Lower leg skin (tissue), 4 donors: Measurements from ENCODE around the gene FAM20A. TPM values are rescaled to one million over a fixed set of nuclear protein-coding genes. Genes with fewer than 3 reads are reported as not detected.

Source experiments
- DNase-seq, 2 donors: peaks; one replicate each; pipeline ENCODE4 v3.0.0-alpha.2; 2019; ENCODE audit warnings: low spot score in 2 of 2
- H3K4me3 ChIP-seq: fragments of 200-600 bp; sonication (generic); 2 replicates; pipeline ENCODE4 v1.5.1; 2017; ENCODE audit warnings: mild to moderate bottlenecking, low read depth; ENCODE audit not compliant: poor library complexity, severe bottlenecking
- CTCF ChIP-seq, 3 donors: fragments of 450-650 bp; IDR thresholded peaks; one replicate each; pipeline ENCODE4 v1.5.1; 2016; ENCODE audit warnings: antibody characterized with exemption in 3 of 3, mild to moderate bottlenecking in 3 of 3, moderate library complexity in 2 of 3
- POLR2A ChIP-seq, 2 donors: fragments of 450-650 bp; IDR thresholded peaks; one replicate each; pipeline ENCODE4 v1.6.1; 2016 to 2017; ENCODE audit warnings: antibody characterized with exemption in 2 of 2, mild to moderate bottlenecking in 1 of 2, moderate library complexity in 1 of 2
- WGBS, 2 donors: methylation state at CpG; one replicate each; pipeline ENCODE4 v1.1.5; 2018; 5-methylcytosine and 5-hydroxymethylcytosine counted together
- intact Hi-C: fragments of 100-400 bp; cut with DNase I; formaldehyde crosslinking; loops from one replicate; pipeline ENCODE4 v1.15.0; 2023; ENCODE audit warnings: low total_unique reads
- total RNA-seq, 4 donors: library from RNA; depleted of rRNA; stranded (reverse); fragments of >200 nt; gene quantifications; one replicate each; pipeline ENCODE4 v1.1.0, GENCODE V29; 2016

Gene FAM20A
- total RNA-seq, 4 donors from 2014 or later: 2.6 to 5.8 (median 4.3) TPM

- intact Hi-C loops: no loop called here
- H3K4me3 ChIP-seq: no peak overlapping the region
- WGBS, 2 donors: 94 to 95% methylated on average over 13 of the region's 13 CpGs
- no peak for DNase-seq
- TF ChIP-seq CTCF (IDR thresholded peaks at IDR 0.05): no peak
- TF ChIP-seq POLR2A (IDR thresholded peaks at IDR 0.05): no peak
Measured at GRCh38 chr17:68542698-68543463, 58.3 kb downstream of the FAM20A start.

GRCh38 chr17:68541816-68542215 is 59.4 kb downstream of the FAM20A start:
- DNase-seq: no peak
- TF ChIP-seq CTCF (IDR thresholded peaks at IDR 0.05): no peak
- no peak for TF ChIP-seq POLR2A (IDR thresholded peaks at IDR 0.05)
- intact Hi-C loops: no loop called here
- no peak overlapping the region for H3K4me3 ChIP-seq
- 80 to 85% methylated on average over 6 of the region's 6 CpGs for WGBS, 2 donors

- TF ChIP-seq CTCF (IDR thresholded peaks at IDR 0.05) (no peak), POLR2A (IDR thresholded peaks at IDR 0.05) (no peak)
- intact Hi-C loops: no loop called here
- no peak overlapping the region for H3K4me3 ChIP-seq
- WGBS, 2 donors: 90 to 96% methylated on average over 8 of the region's 8 CpGs
- no peak for DNase-seq
Measured at GRCh38 chr17:68540981-68541380, 60.2 kb downstream of the FAM20A start.

GRCh38 chr17:68539548-68540467 is 61.4 kb downstream of the FAM20A start:
- intact Hi-C loops: no loop called here
- H3K4me3 ChIP-seq: no peak overlapping the region
- 55 to 59% methylated on average over 20 of the region's 20 CpGs for WGBS, 2 donors
- no peak for DNase-seq
- no peak for TF ChIP-seq CTCF (IDR thresholded peaks at IDR 0.05)
- no peak for TF ChIP-seq POLR2A (IDR thresholded peaks at IDR 0.05)

GRCh38 chr17:68535922-68536321 is 65.2 kb downstream of the FAM20A start:
- no peak overlapping the region for H3K4me3 ChIP-seq
- DNase-seq: no peak
- intact Hi-C loops: no loop called here
- no peak for TF ChIP-seq POLR2A (IDR thresholded peaks at IDR 0.05)
- TF ChIP-seq CTCF (IDR thresholded peaks at IDR 0.05): no peak
- 75 to 86% methylated on average over 3 of the region's 3 CpGs for WGBS, 2 donors
